ENCODE results near the gene CREBZF. TPM values are rescaled to one million over a fixed set of nuclear protein-coding genes. Genes with fewer than 3 reads are reported as not detected.
"Not testable (repeated sequence)": the region's sequence is repeated elsewhere in the genome, so short reads cannot be mapped to it uniquely, and the experiment has no call there.

Gene CREBZF
- polyA plus RNA-seq, 1 donor from 2014 or later, result 16.0 TPM

GRCh38 chr11:85682330-85683305 lies 17.7 kb upstream of the CREBZF start:
- H3K36me3 Mint-ChIP-seq, result no peaks in the 10 kb centered on the region
- peaks cover 4 to 7% (median 7%) of the 10 kb centered on the region in 3 donors for H3K4me1 Mint-ChIP-seq
- H3K4me3 Mint-ChIP-seq, result peak overlapping the region; percentile 59 to 90 (median 86)
- peaks cover 5% of the 10 kb centered on the region for H3K27me3 Mint-ChIP-seq
- peak overlapping the region; percentile 2 to 78 (median 41) for H3K27ac Mint-ChIP-seq
- no peaks in the 10 kb centered on the region for H3K9me3 Mint-ChIP-seq

DNA sequence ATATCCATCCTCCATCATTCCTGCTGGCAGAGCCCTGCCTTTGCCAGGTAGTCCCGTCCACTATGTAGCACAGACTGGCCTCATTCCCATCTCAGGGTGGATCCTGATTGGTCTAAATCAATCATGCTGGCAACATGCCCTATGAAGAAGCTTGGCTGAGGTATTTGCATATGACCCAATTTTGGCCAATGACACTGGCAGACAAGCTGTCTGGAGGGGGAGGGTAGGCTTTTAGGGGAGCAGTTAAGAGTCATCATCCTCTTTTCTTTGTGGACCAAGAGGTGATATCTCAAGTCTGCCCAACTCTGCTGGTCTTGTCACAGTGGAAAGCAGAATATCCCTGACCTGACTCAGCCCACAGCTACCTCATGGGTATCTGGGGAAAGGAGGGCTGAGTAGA lies 16.0 kb upstream of the CREBZF start:
- Mint-ChIP-seq H3K4me1 (peaks cover 4 to 7% (median 7%) of the 10 kb centered on the region in 3 donors), H3K27me3 (peaks cover 5% of the 10 kb centered on the region), H3K4me3 (no peak overlapping the region), H3K27ac (no peak overlapping the region), H3K9me3 (no peaks in the 10 kb centered on the region), H3K36me3 (no peaks in the 10 kb centered on the region)

DNA sequence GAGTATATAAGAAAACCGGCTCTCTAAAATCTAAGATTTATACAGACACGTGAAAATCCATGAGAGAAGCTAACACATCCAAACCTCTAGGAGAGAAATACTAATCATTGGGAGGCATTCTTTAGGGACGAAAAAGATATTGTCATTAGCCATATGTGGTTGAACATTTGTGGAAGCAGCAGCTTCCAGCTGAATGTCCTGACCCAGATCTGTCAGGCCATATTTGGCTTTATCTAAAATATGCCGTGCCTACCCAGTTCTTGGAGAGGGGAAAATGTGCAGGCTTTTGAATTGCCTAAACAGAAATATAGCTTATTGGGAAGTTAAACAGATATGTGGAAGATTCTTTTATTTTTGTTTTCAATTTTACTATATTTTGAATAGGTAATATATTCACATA lies 14.6 kb upstream of the CREBZF start:
- no peak overlapping the region for H3K4me3 Mint-ChIP-seq
- H3K27me3 Mint-ChIP-seq, result peaks cover 2% of the 10 kb centered on the region
- H3K4me1 Mint-ChIP-seq, result peaks cover 4 to 7% (median 7%) of the 10 kb centered on the region in 3 donors
- peaks cover 0 to 2% (median 0%) of the 10 kb centered on the region in 3 donors for H3K9me3 Mint-ChIP-seq
- no peaks in the 10 kb centered on the region for H3K36me3 Mint-ChIP-seq
- no peak overlapping the region for H3K27ac Mint-ChIP-seq

DNA sequence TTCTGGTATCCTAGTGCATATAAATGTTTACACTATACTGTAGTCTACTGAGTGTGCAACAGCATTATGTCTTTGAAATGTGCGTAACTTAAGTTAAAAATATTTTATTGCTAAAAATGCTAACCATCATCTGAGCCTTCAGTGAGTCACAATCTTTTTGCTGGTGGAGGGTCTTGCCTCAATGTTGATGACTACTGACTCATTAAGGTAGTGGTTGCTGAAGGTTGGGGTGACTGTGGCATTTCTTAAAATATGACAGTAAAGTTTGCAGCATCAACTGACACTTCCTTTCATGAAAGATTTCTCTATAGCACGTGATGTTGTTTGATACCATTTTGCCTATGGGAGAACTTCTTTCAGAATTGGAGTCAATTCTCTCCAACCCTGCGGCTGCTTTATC lies 8.5 kb upstream of the CREBZF start:
- Mint-ChIP-seq H3K36me3 (peaks cover 3% of the 10 kb centered on the region), H3K27me3 (no peaks in the 10 kb centered on the region), H3K4me3 (no peak overlapping the region), H3K9me3 (peaks cover 0 to 8% (median 4%) of the 10 kb centered on the region in 3 donors), H3K27ac (no peak overlapping the region), H3K4me1 (peaks cover 0 to 4% (median 0%) of the 10 kb centered on the region in 3 donors)

GRCh38 chr11:85672105-85672902 lies 7.4 kb upstream of the CREBZF start:
- peak overlapping the region in 1 of 4 donors; percentile 8 for H3K4me3 Mint-ChIP-seq
- no peak overlapping the region for H3K27ac Mint-ChIP-seq
- H3K27me3 Mint-ChIP-seq, result no peaks in the 10 kb centered on the region
- H3K9me3 Mint-ChIP-seq, result peaks cover 0 to 8% (median 4%) of the 10 kb centered on the region in 3 donors
- peaks cover 3% of the 10 kb centered on the region for H3K36me3 Mint-ChIP-seq
- H3K4me1 Mint-ChIP-seq, result peaks cover 0 to 4% (median 0%) of the 10 kb centered on the region in 3 donors

DNA sequence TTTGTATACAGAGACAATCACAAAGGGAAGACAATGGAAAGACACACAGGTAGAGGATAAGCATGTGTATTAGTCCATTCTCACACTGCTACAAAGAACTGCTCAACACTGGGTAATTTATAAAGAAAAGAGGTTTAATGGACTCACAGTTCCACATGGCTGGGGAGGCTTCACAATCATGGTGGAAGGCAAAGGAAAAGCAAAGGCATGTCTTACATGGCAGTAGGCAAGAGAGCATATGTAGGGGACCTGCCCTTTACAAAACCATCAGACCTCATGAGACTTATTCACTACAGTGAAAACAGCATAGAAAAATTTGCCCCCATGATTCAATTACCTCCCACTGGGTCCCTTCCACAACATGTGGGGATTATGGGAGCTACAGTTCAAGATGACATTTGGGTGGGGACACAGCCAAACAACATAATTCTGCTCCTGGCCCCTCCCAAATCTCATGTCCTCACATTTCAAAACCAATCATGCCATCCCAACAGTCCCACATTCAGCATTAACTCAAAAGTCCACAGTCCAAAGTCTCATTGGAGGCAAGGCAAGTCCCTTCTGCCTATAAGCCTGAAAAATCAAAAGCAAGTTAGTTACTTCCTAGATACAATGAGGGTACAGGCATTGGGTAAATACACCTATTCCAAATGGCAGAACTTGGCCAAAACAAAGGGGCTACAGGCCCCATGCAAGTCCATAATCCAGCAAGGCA lies 6.2 kb upstream of the CREBZF start:
- not testable (repeated sequence) for H3K27me3 Mint-ChIP-seq, H3K9me3 Mint-ChIP-seq, H3K27ac Mint-ChIP-seq

DNA sequence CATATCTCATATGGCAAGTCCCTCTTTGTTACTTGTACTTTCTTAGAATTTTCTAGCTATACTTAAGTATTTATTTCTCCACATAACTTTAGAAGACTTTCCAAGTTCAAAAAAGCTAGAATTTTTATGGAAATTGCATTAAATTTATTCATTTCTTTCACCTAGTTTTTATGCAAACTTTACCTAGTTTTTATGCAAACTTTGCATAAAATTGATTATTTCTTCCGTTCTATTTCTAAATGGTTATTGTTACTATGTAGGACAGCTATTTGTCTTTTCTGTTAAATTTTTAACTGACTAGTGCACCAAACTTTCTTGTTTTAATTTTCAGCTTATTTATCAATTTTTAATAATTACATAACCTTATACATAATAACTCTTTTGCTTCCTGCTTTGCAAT lies 3.2 kb upstream of the CREBZF start:
- Mint-ChIP-seq H3K27ac (no peak overlapping the region), H3K27me3 (no peaks in the 10 kb centered on the region), H3K9me3 (peaks cover 0 to 4% (median 3%) of the 10 kb centered on the region in 3 donors), H3K4me3 (peak overlapping the region in 1 of 4 donors; percentile 31), H3K4me1 (peaks cover 8 to 16% (median 13%) of the 10 kb centered on the region in 3 donors), H3K36me3 (peaks cover 5% of the 10 kb centered on the region)

More for the DNA sequence above, 6.2 kb upstream of the CREBZF start:
- H3K4me3 Mint-ChIP-seq, result peak overlapping the region in 1 of 4 donors; percentile 43
- not testable (repeated sequence) for H3K4me1 Mint-ChIP-seq, H3K36me3 Mint-ChIP-seq

DNA sequence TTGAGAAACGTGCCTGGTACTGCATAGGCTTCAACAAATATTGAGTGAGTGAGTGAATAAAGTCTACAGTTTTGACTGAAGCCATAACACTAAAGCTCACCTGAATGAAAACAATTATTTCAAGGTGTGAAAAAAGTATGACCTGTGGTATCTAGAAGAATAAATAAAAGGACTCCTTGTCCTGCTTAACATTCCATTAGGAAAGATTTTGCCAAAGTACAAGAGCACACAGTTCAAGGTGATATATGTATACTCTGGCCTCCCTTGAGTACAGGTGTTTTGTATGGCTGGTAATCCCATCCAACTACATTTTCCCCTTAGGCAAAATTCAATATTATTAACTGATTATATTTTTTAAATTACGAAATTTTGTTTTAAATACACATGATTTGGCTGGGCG lies 1.8 kb upstream of the CREBZF start:
- H3K4me3 Mint-ChIP-seq, result peak overlapping the region in 1 of 4 donors; percentile 44
- H3K9me3 Mint-ChIP-seq, result peaks cover 0 to 1% (median 0%) of the 10 kb centered on the region in 3 donors
- peaks cover 15 to 21% (median 16%) of the 10 kb centered on the region in 3 donors for H3K4me1 Mint-ChIP-seq
- no peaks in the 10 kb centered on the region for H3K27me3 Mint-ChIP-seq
- H3K36me3 Mint-ChIP-seq, result peaks cover 5% of the 10 kb centered on the region
- no peak overlapping the region for H3K27ac Mint-ChIP-seq

GRCh38 chr11:85665733-85666132 lies 804 bp upstream of the CREBZF start:
- Mint-ChIP-seq H3K4me3 (peak overlapping the region in 3 of 4 donors; percentile 32 to 100 (median 99)), H3K27me3 (no peaks in the 10 kb centered on the region), H3K9me3 (no peaks in the 10 kb centered on the region), H3K27ac (peak overlapping the region in 2 of 3 donors; percentile 98 to 99), H3K4me1 (peaks cover 23 to 30% (median 24%) of the 10 kb centered on the region in 3 donors), H3K36me3 (peaks cover 2% of the 10 kb centered on the region)

DNA sequence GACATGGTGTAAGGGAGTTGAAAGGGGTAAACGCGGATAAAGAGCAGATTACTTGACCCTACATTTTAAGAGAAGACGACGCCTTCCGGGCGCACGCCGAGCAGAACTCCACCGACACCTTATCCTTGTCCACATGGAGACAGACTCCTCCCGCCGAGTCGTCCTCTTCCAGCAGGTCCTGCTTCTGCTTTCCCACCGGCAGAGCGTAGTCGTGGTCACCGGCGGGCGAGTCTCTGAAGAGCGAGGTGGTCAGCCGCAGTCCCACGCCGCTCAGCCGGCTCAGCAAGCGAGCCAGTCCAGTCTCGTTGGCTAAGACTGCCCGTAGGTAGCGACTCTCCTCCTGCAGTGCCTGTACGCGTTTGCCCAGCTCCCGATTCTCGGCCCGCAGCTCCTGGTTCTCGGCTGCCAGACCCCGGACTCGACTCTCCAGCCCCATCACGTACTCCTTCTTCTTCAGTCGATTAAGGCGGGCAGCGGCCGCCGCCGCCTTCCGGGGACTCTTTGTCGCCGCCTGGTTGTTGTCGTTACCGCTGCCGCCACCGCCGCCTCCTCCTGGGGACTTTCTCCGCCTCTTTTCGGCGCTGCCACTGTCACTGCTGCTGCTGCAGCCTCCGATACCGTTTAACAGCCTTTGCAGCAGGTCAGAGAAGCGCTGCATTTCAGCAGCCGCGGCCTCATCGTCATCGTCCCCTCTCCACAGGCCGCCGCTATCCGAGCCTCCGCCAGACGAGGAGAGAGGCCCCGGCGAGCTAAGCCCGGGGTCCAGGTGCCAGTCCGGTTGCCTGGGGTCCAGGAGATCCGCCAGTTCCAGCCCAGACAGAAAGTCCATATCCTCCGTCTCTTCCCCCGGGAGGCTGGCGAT lies 945 bp downstream of the CREBZF start:
- peak overlapping the region; percentile 93 to 100 (median 99) for H3K4me3 Mint-ChIP-seq
- peak overlapping the region; percentile 96 to 99 (median 98) for H3K27ac Mint-ChIP-seq
- H3K36me3 Mint-ChIP-seq, result peaks cover 2% of the 10 kb centered on the region
- peaks cover 25 to 39% (median 36%) of the 10 kb centered on the region in 3 donors for H3K4me1 Mint-ChIP-seq
- no peaks in the 10 kb centered on the region for H3K9me3 Mint-ChIP-seq
- H3K27me3 Mint-ChIP-seq, result no peaks in the 10 kb centered on the region

- Mint-ChIP-seq H3K4me3 (peak overlapping the region; percentile 93 to 100 (median 99)), H3K27ac (peak overlapping the region; percentile 96 to 99 (median 98)), H3K9me3 (no peaks in the 10 kb centered on the region), H3K27me3 (no peaks in the 10 kb centered on the region), H3K4me1 (peaks cover 25 to 42% (median 38%) of the 10 kb centered on the region in 3 donors), H3K36me3 (peaks cover 2% of the 10 kb centered on the region)
Measured at GRCh38 chr11:85663080-85663752, 1.7 kb downstream of the CREBZF start.

GRCh38 chr11:85661972-85662664 lies 2.8 kb downstream of the CREBZF start:
- no peaks in the 10 kb centered on the region for H3K27me3 Mint-ChIP-seq
- H3K4me3 Mint-ChIP-seq, result peak overlapping the region in 2 of 4 donors; percentile 28 to 73
- no peaks in the 10 kb centered on the region for H3K9me3 Mint-ChIP-seq
- peaks cover 25 to 42% (median 39%) of the 10 kb centered on the region in 3 donors for H3K4me1 Mint-ChIP-seq
- H3K36me3 Mint-ChIP-seq, result peaks cover 2% of the 10 kb centered on the region
- H3K27ac Mint-ChIP-seq, result peak overlapping the region in 1 of 3 donors; percentile 12

DNA sequence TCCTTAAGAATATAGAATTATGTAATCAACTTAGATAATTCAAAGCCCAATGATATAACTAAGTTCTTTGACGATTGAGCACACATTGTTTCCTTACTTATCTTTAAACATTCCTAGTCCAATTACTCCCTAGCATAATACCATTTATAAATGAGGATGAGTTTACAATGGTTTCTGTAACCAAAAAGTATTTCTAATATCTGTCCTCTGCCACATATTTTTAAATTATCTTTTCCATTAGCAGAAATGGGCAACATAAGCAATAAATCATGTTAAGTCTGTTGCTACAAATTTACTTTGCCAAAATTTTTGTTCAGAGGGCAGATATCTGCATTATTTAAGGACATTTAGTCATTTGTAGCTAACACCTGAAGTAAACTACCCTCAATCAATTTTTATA lies 6.7 kb downstream of the CREBZF start:
- Mint-ChIP-seq H3K27ac (no peak overlapping the region), H3K4me3 (no peak overlapping the region), H3K4me1 (peaks cover 20 to 37% (median 36%) of the 10 kb centered on the region in 3 donors), H3K27me3 (no peaks in the 10 kb centered on the region), H3K36me3 (no peaks in the 10 kb centered on the region), H3K9me3 (no peaks in the 10 kb centered on the region)
